Measurements from ENCODE around the gene PTPRK. TPM values are rescaled to one million over a fixed set of nuclear protein-coding genes. Genes with fewer than 3 reads are reported as not detected.

The PTPRK gene
- total RNA-seq, 4 donors from 2014 or later, result 20.0 to 64.2 (median 36.6) TPM

DNA sequence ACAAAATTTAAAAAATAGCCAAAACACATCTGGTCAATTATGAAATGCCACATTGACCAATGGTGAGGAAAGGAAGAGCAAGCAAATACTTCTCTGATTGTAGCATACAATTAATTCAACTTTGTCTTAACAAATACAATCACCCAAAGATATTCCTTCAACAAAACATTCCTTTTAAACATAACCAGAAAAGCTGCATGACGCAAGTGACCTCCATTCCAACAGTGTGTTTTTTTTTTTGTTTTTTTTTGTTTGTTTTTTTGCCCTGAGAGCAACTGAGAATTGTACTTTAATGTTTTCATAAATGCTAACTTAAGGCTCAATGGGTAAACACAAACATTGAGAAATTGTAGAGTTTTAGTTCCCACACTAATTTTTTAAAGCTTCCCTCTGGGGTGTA is 184.4 kb downstream of the PTPRK start:
- DNase-seq, result no peak
- H3K4me1 ChIP-seq, result no peaks in the 10 kb centered on the region
- no peaks in the 10 kb centered on the region for H3K27me3 ChIP-seq
- no peak overlapping the region for H3K4me3 ChIP-seq
- no peaks in the 10 kb centered on the region for H3K36me3 ChIP-seq
- intact Hi-C loops (cut with DNase I; ENCODE audit: low total_unique reads), result no loop called here
- no peak for TF ChIP-seq POLR2A (IDR thresholded peaks at IDR 0.05)
- no peaks in the 10 kb centered on the region for H3K9me3 ChIP-seq
- no peak overlapping the region for H3K27ac ChIP-seq

- Histone ChIP-seq H3K4me3 (no peak overlapping the region), H3K4me1 (no peaks in the 10 kb centered on the region), H3K9me3 (no peaks in the 10 kb centered on the region), H3K36me3 (no peaks in the 10 kb centered on the region), H3K27ac (no peak overlapping the region), H3K27me3 (no peaks in the 10 kb centered on the region)
- intact Hi-C loops (cut with DNase I; ENCODE audit: low total_unique reads), result no loop called here
- no peak for DNase-seq
- no peak for TF ChIP-seq CTCF (IDR thresholded peaks at IDR 0.05)
- no peak for TF ChIP-seq POLR2A (IDR thresholded peaks at IDR 0.05)
Observed at GRCh38 chr6:128333581-128334223, 186.7 kb downstream of the PTPRK start.

DNA sequence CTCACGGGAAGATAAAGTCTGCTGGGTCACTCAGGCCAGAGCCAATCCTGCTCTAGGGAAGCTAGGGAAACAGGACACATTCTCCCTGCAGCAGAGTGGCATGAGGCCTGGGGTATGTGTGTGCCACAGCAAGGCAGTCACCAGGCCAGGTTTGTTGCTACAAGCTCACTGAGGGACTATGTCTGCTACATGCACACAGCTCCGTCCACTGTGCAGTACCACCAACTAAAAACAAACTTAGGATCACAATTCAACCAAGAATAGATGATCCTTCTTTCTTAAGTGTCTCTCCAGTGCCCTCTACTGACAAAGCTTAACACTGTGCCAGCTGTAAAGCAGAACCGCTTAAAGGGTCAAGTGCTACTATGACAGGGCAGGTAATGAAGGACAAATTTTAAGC is 192.5 kb downstream of the PTPRK start:
- DNase-seq, result no peak
- Histone ChIP-seq H3K27ac (no peak overlapping the region), H3K9me3 (no peaks in the 10 kb centered on the region), H3K4me3 (no peak overlapping the region), H3K27me3 (no peaks in the 10 kb centered on the region), H3K36me3 (no peaks in the 10 kb centered on the region), H3K4me1 (no peaks in the 10 kb centered on the region)
- TF ChIP-seq POLR2A (IDR thresholded peaks at IDR 0.05) (no peak), CTCF (IDR thresholded peaks at IDR 0.05) (no peak)
- intact Hi-C loops (cut with DNase I; ENCODE audit: low total_unique reads), result no loop called here

DNA sequence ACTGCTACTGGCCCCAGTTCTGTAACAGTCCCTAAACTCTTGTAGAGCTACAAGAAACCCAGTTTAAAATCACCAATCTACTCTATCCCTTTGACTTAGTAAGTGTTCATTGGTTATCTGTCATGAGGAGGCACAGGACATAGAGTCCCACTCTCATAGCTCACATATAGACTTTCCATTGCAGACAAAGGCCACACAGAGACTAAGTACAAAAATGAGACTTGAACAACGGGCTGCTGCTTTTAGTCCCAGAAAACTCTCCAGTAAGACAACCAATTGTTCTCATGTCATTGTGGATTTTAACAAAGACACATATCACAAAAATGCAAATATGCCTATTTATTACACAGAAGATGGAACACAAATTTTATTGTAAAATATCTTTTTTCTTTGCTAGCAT is 197.4 kb downstream of the PTPRK start:
- H3K27me3 ChIP-seq, result no peaks in the 10 kb centered on the region
- H3K36me3 ChIP-seq, result no peaks in the 10 kb centered on the region
- H3K4me3 ChIP-seq, result no peak overlapping the region
- no peaks in the 10 kb centered on the region for H3K4me1 ChIP-seq
- TF ChIP-seq POLR2A (IDR thresholded peaks at IDR 0.05), result no peak
- TF ChIP-seq CTCF (IDR thresholded peaks at IDR 0.05), result no peak
- no peak overlapping the region for H3K27ac ChIP-seq
- H3K9me3 ChIP-seq, result no peaks in the 10 kb centered on the region
- DNase-seq, result no peak
- intact Hi-C loops (cut with DNase I; ENCODE audit: low total_unique reads), result no loop called here

- Histone ChIP-seq H3K4me1 (no peaks in the 10 kb centered on the region), H3K4me3 (no peak overlapping the region), H3K27me3 (no peaks in the 10 kb centered on the region), H3K36me3 (no peaks in the 10 kb centered on the region), H3K9me3 (no peaks in the 10 kb centered on the region), H3K27ac (no peak overlapping the region)
- intact Hi-C loops (cut with DNase I; ENCODE audit: low total_unique reads), result no loop called here
- DNase-seq, result no peak
- TF ChIP-seq POLR2A (IDR thresholded peaks at IDR 0.05) (no peak), CTCF (IDR thresholded peaks at IDR 0.05) (no peak)
Observed at GRCh38 chr6:128319946-128320345, 200.5 kb downstream of the PTPRK start.

DNA sequence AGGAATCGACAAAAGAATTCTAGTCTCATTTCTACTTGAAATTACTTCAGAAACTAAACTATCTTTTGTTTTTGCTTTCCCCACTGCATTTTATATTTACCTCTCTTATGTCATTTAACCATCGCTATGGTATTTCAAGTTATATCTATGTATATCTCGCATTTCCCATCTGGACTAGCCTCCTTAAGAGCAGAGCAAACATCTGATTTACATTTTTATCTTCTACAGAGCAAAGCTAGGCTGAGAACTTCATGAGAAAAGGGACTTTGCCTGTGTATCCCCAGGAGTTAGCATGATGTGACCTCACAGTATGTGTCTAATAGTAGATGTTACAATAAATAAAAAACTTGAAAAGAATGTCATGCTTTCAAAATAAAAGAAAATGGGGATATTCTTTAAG is 201.2 kb downstream of the PTPRK start:
- Histone ChIP-seq H3K9me3 (no peaks in the 10 kb centered on the region), H3K4me1 (no peaks in the 10 kb centered on the region), H3K27ac (no peak overlapping the region), H3K27me3 (no peaks in the 10 kb centered on the region), H3K36me3 (no peaks in the 10 kb centered on the region), H3K4me3 (no peak overlapping the region)
- intact Hi-C loops (cut with DNase I; ENCODE audit: low total_unique reads), result no loop called here
- no peak for DNase-seq
- TF ChIP-seq CTCF (IDR thresholded peaks at IDR 0.05) (no peak), POLR2A (IDR thresholded peaks at IDR 0.05) (no peak)
